A673 (cell line): ENCODE measurements around the gene SPG7. TPM values are rescaled to one million over a fixed set of nuclear protein-coding genes. Genes with fewer than 3 reads are reported as not detected.

ENCODE experiments used
- BruUV-seq: library from RNA; stranded (reverse); fragments of 400-500 nt; replicated peaks from 2 replicates; lab custom pipeline; 2021; lab: Mats Ljungman, UMichigan
- CTCF ChIA-PET: fragments of 300-600 bp; sonication (Branson Sonifier 250); formaldehyde crosslinking; loops from one replicate; lab custom pipeline; 2022; ENCODE audit warnings: antibody characterized with exemption; lab: Charles Lee
- POLR2A ChIA-PET: fragments of 300-600 bp; sonication (Branson Sonifier 250); formaldehyde crosslinking; loops from one replicate; lab custom pipeline; 2022; ENCODE audit warnings: antibody characterized with exemption; ENCODE audit not compliant: low non-redundant PET; lab: Charles Lee
- DNase-seq: peaks from one replicate; pipeline ENCODE4 v3.0.0-alpha.2; 2015; ENCODE audit warnings: low spot score
- H3K27ac ChIP-seq: fragments of 200-600 bp; sonication (generic); 2 replicates; pipeline ENCODE4 v1.5.1; 2016; ENCODE audit warnings: mixed run types, low read depth, mild to moderate bottlenecking, mixed read lengths, antibody characterized with exemption, low read length; ENCODE audit not compliant: poor library complexity, severe bottlenecking
- H3K27me3 ChIP-seq: fragments of 200-600 bp; sonication (generic); replicated peaks from 2 replicates; pipeline ENCODE4 v1.6.1; 2017; ENCODE audit warnings: mixed run types, low read depth, mild to moderate bottlenecking, mixed read lengths, antibody characterized with exemption, low read length; ENCODE audit not compliant: insufficient read depth, poor library complexity
- H3K36me3 ChIP-seq: fragments of 200-600 bp; sonication (generic); 2 replicates; pipeline ENCODE4 v1.6.1; 2016; ENCODE audit warnings: mixed run types, mild to moderate bottlenecking, mixed read lengths, antibody characterized with exemption, low read length; ENCODE audit not compliant: insufficient read depth, poor library complexity, severe bottlenecking
- H3K4me1 ChIP-seq: fragments of 200-600 bp; sonication (generic); 2 replicates; pipeline ENCODE4 v1.6.1; 2017; ENCODE audit warnings: mixed run types, mild to moderate bottlenecking, mixed read lengths, antibody characterized with exemption, low read length; ENCODE audit not compliant: insufficient read depth, poor library complexity, severe bottlenecking
- H3K4me3 ChIP-seq: fragments of 200-600 bp; sonication (generic); 2 replicates; pipeline ENCODE4 v1.5.1; 2016; ENCODE audit warnings: low read depth, mixed run types, mild to moderate bottlenecking, mixed read lengths, low read length; ENCODE audit not compliant: poor library complexity, severe bottlenecking
- H3K9me3 ChIP-seq: fragments of 200-600 bp; sonication (generic); 2 replicates; pipeline ENCODE4 v1.6.1; 2016; ENCODE audit warnings: mixed run types, low read depth, mild to moderate bottlenecking, mixed read lengths, antibody characterized with exemption, low read length; ENCODE audit not compliant: poor library complexity, severe bottlenecking
- EZH2 ChIP-seq: fragments of 200-600 bp; sonication (generic); IDR thresholded peaks from 2 replicates; pipeline ENCODE4 v1.6.1; 2017; ENCODE audit warnings: borderline replicate concordance, low read depth, mild to moderate bottlenecking, mixed read lengths, antibody characterized with exemption, low read length; ENCODE audit not compliant: poor library complexity, severe bottlenecking
- intact Hi-C: fragments of 100-400 bp; cut with micrococcal nuclease; formaldehyde crosslinking; loops from one replicate; pipeline ENCODE4 v1.10.0; 2022; ENCODE audit not compliant: unreplicated experiment
- total RNA-seq: library from RNA; stranded (reverse); gene quantifications from 2 replicates; pipeline ENCODE4 v1.2.3, GENCODE V29; 2021
- TF ChIP-seq, protein P1 (sequence below): fragments of 300-800, 200-600 bp; sonication (generic); conservative IDR thresholded peaks from 2 replicates; pipeline ENCODE4 v1.5.1; 2017; ENCODE audit warnings: low read depth, mild to moderate bottlenecking, antibody characterized with exemption, low read length, moderate library complexity, mixed read lengths

Gene SPG7
- total RNA-seq, 1 experiment from 2014 or later, result 113 TPM

DNA sequence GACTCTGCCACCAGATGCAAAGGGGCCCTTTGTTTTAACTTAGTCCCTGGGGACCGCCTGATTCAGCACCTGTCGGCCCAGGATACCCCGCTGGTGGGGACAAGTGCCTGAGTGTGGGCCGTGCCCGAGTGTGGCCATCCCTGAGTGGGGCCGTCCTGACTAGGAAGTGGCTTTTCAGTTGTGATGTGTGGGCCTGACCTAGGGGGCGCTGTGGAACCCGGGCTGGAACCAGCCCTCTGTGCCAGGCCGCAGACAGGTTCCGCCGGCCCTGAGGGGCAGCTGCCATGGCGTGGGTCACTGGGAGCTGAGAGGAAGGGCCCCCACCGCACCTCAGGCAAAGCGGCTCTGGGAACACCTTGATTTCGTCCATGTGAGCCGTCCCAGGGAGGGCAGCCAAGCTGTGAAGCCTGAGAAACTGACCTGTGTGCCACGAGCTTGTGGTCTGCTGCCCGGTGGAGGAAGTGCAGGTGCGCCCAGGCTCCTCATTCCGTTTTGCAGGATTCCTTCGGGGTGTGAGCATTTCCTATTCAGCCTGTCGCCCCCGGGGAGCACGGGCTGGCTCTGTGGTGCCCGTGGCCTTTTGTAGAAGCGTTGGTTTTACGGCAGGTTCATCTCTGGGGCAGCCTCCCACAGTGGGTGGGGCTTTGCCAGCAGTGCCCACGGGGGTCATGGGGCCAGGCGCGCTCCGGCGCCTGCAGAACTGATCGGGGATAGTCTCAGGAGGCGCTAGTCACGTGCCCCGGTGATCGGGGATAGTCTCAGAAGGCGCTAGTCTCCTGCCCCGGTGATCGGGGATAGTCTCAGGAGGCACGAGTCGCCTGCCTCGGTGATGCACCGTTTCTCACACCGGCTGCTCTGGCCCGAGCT, 57.5 kb downstream of the SPG7 start:
- intact Hi-C loops, result no loop called here
- TF ChIP-seq, protein P1, sequence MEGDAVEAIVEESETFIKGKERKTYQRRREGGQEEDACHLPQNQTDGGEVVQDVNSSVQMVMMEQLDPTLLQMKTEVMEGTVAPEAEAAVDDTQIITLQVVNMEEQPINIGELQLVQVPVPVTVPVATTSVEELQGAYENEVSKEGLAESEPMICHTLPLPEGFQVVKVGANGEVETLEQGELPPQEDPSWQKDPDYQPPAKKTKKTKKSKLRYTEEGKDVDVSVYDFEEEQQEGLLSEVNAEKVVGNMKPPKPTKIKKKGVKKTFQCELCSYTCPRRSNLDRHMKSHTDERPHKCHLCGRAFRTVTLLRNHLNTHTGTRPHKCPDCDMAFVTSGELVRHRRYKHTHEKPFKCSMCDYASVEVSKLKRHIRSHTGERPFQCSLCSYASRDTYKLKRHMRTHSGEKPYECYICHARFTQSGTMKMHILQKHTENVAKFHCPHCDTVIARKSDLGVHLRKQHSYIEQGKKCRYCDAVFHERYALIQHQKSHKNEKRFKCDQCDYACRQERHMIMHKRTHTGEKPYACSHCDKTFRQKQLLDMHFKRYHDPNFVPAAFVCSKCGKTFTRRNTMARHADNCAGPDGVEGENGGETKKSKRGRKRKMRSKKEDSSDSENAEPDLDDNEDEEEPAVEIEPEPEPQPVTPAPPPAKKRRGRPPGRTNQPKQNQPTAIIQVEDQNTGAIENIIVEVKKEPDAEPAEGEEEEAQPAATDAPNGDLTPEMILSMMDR, result peak; percentile 83
- TF ChIP-seq EZH2, result no peak
- peak; percentile 63 for DNase-seq
- Histone ChIP-seq H3K4me1 (peaks cover 37% of the 10 kb centered on the region), H3K27ac (peak overlapping the region; percentile 64), H3K9me3 (no peaks in the 10 kb centered on the region), H3K27me3 (no peaks in the 10 kb centered on the region), H3K36me3 (peaks cover 45% of the 10 kb centered on the region), H3K4me3 (no peak overlapping the region)
- ChIA-PET POLR2A (interaction anchor here (0.6 kb wide), 1 partner anchor 54 kb away, joined by 3 read pairs; no protein-coding TSS in a partner anchor), CTCF (no interaction called here)
- BruUV-seq, result no TSS peak

DNA sequence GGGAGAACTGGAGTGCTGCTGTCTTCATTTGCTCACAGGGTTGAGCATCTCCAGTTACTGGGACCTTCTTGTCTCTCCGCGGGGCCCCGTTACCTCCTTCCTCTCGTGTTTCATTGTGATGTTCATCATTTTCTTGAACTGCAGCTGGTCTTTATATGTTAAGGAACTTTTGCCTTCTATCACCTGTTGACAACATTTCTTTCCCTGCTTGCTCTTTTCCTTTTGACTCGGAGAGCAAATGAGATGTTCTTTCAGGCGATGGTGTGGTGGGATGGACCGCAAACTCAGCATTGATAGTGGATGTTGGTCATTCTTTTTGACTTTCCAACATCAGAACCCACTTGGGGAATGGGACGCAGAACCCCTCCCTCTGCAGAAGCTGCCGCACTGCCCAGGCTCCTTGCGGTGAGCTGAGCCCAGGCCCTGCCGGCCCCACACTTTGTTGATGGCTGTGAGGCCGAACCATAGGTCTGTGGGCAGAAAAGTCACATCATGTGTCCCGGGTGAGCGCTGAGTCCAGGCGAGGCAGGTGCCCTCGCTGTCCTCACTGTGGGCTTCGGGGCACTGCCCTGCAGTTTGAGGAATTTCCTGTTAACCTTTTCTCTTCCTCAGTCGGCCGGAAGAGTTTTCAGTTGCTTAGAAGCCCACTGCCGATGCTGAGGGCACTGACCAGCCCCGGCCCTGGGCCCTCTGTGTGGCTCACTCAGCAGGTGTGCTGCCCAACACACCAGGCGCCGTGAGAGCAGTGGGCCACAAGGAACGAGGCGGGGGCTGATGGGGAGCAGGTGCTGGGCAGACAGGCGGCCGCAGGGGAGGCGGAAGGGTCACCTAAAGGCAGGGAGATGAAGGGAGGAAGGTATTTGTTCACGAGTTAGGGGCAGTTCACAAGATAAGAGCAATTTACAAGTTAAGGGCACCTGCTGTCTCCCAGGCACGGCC, 59.7 kb downstream of the SPG7 start:
- Histone ChIP-seq H3K9me3 (no peaks in the 10 kb centered on the region), H3K4me3 (no peak overlapping the region), H3K27me3 (no peaks in the 10 kb centered on the region), H3K36me3 (peaks cover 23% of the 10 kb centered on the region), H3K4me1 (peaks cover 31% of the 10 kb centered on the region), H3K27ac (no peak overlapping the region)
- ChIA-PET POLR2A (no interaction called here), CTCF (no interaction called here)
- DNase-seq, result no peak
- no TSS peak for BruUV-seq
- intact Hi-C loops, result no loop called here
- no peak for TF ChIP-seq EZH2
- TF ChIP-seq, protein P1, result no peak

DNA sequence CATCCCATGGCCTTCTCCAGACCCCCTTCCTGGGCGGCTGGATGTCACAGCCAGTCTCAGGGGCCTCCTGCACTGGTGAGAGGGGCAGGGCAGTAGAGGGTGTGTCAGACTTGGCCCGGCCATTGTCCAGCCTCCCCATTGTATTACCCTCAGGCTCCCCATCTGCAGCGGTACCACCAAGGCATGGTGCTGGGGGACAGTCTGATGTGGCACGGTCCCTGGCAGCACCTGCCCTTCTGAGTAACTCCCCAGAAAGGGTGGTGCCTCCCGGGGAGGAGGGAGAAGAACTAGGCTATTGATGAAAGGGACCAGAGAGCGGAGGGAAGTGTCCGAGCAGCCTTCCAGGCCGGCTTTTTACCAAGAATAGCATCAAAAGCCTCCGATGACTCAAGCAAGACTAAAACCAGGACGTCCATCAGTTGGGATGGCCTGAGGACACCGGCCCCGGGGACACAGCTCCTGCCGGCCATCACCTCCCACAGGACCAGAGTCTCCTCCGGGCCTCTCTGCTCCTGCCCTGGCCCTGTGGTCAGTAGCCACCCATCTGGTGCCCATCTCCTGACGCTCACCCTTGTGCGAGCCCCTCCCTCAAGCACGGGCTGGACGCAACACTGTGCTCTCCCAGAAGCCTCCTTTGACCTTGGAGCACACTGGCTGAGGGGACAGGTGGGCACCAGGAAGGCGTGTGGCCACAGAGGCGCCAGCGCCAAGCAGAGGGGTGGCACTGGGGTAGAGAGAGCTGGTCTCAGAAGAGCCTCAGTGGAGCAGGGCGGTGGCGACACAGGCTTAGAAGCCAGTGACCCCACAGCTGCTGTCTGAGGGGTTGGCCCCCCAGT, 61.5 kb downstream of the SPG7 start:
- POLR2A ChIA-PET, result interaction anchor here (0.6 kb wide), 1 partner anchor 117 kb away, joined by 5 read pairs; no protein-coding TSS in a partner anchor
- BruUV-seq, result no TSS peak
- intact Hi-C loops, result no loop called here

More for the DNA sequence above, 61.5 kb downstream of the SPG7 start:
- Histone ChIP-seq H3K36me3 (peaks cover 5% of the 10 kb centered on the region), H3K27ac (no peak overlapping the region), H3K27me3 (no peaks in the 10 kb centered on the region), H3K4me3 (no peak overlapping the region), H3K4me1 (peaks cover 26% of the 10 kb centered on the region), H3K9me3 (no peaks in the 10 kb centered on the region)
- TF ChIP-seq, protein P1, result no peak
- no peak for TF ChIP-seq EZH2
- CTCF ChIA-PET, result no interaction called here
- no peak for DNase-seq
